ENCODE results near the gene EPC1.

GRCh38 chr10:32360241-32360640 lies 13.3 kb upstream of the EPC1 start:
- TF ChIP-seq CTCF (conservative IDR thresholded peaks at IDR 0.05) (no peak), EZH2 (IDR thresholded peaks at IDR 0.05; ENCODE audit: low read depth) (no peak)

Data from PC-9 (cell line).